ENCODE results near the gene FAM83C.
A peak's percentile ranks its signal among the peaks of the same experiment; 100 is the strongest.

The FAM83C gene

DNA sequence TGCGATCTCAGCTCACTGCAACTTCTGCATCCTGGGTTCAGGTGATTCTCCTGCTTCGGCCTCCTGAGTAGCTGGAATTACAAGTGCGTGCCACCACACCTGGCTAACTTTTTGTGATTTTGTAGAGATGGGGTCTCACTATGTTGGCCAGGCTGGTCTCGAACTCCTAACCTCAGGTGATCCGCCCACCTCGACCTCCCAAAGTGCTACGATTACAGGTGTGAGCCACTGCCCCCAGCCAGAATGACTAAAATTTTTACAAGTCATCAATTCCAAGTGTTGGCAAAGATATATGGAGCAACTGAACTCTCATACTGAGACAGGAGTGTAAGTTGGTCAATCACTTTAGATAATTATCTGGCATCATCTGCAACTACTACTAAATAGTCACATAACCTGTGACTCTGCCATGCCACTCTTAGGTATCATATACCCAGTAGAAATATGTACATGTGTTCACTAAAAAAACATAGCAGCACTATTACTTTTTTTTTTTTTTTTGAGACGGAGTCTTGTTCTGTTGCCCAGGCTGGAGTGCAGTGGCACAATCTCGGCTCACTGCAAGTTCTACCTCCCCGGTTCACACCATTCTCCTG lies 10.6 kb downstream of the FAM83C start:
- DNase-seq = no peak

DNA sequence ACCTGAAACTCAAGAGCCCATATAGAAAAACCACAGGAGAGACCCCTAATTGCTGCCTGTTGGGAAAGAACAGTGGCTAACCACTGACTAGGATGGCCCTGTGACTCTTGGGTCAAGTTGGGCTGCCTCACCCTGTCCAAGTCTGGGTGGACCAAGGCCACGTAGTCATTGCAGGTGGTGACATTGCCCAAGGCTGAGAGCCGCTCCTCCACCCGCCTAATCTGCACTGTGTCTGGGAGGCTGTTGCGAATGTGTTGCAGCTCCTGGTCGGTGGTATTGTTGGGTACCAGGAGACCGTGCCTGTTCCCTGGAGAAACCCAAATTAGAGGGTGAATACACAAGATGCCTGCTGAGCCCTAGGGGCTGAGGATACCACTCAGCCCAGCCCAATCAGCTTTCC lies 11.7 kb downstream of the FAM83C start:
- DNase-seq = no peak

DNA sequence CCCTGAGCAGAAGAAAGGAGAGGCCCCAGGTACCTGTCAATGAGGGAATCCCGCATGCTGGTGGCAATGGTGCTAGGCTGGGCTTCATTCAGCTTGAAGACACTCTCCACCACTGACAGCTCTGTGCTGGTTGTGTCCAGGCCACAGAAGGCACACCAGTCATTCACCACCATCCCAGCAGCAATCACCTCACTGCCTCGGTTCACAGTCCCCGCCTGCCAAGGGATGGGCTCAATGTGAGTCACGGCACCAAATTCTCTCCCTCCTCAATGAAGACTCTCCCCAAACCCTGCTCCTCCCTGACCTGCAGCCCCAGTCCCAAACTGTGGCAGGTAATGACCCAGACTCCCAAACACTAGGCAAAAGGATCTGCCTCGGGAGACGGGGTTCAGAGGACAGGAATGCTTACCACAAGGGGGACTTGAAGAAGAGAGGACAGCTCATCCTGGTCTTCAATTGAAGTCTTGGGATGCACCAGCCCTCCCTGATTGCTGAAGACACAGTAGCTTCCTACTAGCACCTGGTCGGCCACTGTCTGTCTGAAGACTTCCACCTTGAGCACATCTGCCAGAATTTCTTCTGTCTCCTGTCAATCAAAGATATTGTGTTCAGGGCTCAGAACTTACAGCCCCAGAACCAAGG lies 12.6 kb downstream of the FAM83C start:
- DNase-seq = no peak

DNA sequence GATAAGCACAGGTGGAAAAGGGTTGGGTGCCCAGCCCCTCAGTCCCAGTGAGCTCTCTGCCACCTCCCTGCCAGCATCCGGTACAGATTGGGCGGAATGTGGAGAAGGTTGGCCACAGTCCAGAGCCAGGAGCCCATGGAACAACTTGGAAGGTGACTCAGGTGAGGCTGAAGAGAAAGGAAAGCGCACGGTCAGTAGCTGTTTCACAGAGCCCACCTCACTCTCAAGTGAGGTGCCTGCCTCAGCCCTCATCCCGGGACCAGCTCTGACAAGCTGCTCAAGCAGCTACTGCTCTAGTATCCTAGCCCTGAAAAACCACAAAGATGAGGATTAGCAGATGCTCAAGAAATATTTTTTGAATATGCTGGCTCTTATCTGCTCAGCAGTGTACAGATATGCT lies 13.2 kb downstream of the FAM83C start:
- no peak for DNase-seq

DNA sequence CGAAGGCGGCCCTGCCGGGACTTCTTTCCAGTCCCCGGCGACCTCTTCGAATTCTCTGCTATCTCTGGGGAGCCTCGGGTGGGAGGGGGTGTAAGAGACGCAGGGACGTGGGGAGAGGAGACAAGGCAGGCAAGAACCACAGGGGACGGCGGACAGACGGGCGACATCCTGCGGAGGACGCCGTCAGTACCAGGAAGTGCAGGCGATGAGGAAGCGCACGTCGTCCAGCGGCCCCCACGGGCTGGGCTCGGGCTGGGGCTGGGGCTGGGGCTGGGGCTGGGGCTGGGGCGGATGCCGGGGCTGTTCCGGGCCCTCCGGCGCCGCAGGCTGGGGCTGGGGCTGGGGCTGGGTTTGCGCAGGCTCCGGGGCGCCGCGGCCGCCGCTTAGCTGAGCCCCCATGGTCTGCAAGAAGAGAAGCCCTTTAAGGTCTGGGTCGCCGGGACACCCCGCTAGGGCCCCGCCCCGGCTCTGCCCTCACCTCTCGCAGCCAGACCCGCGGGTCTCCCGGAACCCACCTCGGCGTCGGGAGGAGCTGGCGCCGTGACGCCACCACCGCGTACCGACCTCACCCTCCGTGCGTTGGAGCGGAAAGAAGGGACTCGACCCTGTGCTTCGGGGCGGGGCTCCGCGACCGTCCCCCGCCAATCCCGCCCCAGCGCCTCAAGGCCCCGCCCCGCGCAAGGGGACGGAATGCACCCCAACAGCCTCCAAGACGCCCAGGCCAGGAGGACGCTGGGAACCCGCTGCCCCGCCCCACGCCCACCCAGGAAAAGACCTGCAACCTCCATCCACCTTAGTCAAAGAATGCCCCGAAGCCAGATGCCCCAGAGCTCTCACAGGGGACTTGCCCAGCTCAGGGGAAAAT lies 14.5 kb downstream of the FAM83C start, which contains the start of gene MMP24OS:
Gene MMP24OS, minus strand, starts transcription at position 592 of the 865 bp plus-strand sequence. Its CDS starts 193 bp downstream, at position 399.
- peak; percentile 85 for DNase-seq

DNA sequence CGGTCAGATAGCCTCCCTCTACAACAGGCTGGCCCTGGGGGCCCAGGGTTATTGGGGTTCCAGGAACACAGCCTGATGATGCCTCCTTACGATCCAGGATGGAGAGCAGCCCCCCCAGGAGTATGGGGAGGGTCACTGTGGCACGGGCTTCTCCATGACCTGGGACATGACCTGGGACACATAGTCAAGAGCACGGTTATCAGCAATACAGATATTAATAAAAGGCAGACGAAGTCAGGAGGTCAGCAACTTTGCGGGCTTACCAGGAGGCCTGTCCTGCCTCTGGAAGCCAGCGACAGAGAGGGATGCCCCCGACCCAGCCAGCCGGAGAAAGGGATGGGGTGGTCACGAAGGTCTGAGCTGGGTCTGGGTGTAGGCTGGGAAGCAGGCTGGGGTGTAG lies 15.1 kb downstream of the FAM83C start:
- DNase-seq = no peak

DNA sequence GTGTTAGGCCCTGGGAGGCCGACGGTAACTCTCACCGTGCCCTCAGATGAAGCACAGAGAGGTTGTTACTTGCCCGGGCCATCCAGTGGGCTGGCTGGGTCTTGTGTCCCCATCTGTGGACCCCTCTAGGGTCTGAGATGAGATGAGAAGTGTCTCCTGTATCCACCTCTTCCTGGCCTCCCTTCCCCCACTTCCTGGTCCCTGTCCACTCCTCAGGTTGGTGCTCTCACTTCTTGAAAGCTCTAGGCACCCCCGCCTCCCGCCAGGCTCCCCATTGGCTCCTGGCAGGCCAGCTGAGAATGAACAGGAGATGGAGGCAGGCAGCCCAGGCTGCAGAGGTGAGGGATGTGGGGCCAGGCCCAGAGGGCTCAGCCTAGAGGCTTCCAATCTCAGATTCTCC lies 15.8 kb downstream of the FAM83C start:
- no peak for DNase-seq

DNA sequence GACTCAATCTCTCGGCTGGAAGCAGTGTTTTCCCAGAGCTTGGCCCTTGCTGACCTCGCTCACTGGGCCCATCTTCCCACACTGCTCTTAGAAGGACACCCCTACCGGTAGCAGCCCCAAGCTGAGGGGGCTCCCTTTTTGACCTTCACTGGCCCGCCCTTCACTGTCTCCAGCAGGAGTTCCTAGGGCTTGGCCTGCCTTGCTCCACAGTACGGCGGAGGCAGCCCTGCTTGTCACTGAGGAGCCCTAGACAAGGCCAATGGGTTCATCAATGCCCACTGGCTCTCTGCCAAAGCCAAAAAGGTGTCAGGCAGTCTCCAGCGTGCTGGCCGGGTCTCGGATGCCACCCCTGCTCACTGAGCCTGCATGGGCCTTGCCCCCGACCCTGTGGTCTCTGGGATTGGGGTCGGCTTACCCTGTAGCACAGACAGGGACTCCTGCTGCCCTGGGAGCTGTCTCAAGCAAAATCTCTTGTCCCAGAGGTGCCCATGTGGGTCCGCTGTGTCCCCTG lies 16.4 kb downstream of the FAM83C start:
- no peak for DNase-seq

DNA sequence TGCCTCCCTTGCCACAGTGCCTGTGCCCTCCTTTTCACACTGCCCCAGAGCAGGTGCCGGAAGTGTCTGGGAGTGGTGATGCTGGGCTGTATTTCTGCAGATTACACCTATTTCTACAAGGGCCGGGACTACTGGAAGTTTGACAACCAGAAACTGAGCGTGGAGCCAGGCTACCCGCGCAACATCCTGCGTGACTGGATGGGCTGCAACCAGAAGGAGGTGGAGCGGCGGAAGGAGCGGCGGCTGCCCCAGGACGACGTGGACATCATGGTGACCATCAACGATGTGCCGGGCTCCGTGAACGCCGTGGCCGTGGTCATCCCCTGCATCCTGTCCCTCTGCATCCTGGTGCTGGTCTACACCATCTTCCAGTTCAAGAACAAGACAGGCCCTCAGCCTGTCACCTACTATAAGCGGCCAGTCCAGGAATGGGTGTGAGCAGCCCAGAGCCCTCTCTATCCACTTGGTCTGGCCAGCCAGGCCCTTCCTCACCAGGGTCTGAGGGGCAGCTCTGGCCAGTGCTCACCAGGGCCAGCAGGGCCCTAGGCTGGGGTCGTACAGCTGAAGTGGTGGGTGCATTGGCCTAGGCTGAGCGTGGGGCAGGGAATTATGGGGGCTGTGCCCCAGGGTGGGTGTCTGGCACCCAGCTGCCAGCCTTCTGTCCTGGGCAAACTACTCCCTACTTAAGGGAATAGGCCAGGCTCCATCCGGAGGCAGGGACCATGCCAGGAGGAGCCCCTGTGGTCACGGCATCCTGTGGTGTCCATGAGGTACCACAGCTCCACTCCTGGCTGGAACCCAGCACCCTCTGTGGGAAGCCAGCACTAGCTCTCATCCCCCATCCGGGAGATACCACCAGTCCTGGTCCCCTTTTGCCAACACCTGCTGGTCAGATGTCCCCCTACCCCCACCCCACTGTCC lies 17.8 kb downstream of the FAM83C start:
- DNase-seq = no peak

DNA sequence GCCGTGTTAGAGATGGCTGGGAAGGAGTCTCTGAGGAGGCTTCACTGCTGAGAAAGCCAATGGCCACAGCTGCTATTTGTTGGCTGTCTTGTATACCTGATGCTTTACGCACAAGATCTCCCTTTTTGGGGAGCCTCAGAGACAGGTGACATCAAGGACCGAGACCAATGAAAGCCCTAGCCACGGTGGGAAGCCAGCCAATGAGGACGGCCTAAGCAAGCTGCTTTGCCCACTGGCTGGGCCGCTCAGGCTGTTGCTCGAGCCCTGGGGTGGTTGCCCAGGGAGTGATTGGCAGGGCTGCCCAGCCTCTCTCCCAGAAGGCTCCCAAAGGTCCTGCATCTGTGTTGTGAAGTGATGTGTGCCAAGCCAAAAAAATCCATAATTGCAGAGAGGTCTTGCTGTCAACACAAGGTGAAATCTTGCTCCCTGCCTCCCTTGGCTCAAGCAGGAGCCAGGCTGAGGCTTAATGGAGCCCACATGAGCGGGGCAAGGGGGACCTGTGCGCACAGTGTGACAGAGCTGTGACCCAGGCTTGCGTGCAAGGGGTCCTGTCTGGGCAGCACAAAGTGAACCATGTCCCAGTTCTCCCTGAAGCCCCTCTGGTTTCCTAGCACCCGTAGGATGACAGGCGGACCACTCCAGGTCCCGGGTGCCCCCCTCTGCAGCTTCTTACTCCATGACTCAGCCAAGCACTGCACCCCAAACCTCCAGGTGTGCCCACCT lies 18.6 kb downstream of the FAM83C start:
- DNase-seq = no peak

DNA sequence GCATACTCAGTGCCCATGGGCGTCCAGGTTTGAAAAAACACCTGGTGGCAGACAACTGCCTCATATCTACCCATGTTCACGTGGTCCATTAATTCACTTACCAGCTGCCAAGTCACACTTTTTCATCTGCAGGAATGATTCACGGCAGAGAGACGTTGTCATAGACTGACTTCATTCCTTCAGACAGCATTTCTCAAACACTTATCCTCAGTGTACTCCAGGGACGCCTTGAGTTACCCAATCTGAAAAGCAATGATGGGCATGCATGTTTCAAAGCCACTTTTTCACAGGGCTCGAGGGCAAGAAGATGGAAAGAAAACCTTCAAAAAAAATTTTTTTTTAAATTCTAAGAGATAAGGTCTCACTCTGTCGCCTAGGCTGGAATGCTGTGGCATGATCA lies 20.3 kb downstream of the FAM83C start:
- no peak for DNase-seq

DNA sequence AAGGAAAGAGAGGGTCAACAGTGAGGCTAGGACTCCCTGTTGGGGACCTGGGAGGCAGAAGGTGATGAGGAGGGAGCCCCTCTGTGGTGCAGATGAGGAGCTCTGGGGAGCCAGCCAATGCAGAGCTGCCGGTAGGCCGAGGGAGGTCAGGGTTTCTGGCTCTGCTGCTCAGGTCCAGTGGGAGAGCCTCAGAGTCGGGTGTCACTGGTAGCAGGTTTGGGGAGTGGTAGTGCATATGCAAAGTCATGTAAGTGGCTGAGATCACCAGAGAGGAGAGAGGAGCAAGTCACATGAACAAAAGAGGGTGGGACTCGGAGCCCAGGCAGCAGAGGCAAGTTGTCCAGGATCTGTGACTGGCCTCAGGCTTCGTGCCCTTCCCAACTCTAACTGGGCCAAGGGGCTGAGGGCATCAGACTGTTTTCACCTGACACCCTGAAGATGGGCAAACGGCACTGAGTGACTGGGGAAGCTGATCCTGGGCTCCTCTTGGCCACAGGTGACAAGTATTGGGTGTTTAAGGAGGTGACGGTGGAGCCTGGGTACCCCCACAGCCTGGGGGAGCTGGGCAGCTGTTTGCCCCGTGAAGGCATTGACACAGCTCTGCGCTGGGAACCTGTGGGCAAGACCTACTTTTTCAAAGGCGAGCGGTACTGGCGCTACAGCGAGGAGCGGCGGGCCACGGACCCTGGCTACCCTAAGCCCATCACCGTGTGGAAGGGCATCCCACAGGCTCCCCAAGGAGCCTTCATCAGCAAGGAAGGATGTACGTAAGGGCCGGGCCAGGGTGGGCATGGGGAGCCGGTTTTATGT lies 20.9 kb downstream of the FAM83C start:
- no peak for DNase-seq

DNA sequence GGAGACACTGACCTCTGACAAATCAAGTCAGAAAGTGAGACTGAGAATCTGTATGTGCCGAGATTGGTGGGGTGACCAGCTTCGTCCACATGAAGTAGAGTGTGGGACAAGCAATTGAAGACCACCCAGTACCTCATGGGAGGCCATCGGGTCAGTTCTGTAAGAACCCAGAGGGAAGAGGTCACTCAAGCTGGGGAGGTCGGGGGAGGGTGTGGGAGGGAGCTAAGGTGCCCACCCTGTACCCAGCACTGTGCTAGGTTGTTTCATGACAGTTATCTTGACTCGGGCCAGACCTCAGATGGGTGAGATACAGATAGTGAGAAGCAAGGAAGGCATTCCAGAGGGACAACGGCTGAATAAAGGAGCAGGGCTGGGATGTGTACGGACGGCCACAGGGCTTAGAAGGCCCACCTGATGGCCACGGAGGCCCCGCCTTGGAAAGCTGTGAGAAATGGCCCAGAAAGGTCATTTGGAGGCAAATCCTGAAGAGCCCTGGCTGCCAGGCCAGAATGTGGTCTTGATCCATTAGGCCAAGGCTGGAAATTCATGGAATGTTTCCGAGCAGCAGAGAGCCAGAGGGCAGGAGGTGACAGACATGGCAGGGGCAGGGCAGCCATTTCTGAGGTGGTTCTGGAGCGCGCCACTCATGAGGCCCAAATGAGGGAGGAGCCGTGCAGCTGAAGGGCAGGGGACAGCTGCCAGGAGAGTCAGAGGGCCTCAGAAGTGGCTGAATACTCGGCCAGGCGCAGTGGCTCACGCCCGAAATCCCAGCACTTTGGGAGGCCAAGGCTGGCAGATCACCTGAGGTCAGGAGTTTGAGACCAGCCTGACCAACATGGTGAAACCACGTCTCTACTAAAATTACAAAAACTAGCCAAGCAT lies 22.0 kb downstream of the FAM83C start:
- no peak for DNase-seq

DNA sequence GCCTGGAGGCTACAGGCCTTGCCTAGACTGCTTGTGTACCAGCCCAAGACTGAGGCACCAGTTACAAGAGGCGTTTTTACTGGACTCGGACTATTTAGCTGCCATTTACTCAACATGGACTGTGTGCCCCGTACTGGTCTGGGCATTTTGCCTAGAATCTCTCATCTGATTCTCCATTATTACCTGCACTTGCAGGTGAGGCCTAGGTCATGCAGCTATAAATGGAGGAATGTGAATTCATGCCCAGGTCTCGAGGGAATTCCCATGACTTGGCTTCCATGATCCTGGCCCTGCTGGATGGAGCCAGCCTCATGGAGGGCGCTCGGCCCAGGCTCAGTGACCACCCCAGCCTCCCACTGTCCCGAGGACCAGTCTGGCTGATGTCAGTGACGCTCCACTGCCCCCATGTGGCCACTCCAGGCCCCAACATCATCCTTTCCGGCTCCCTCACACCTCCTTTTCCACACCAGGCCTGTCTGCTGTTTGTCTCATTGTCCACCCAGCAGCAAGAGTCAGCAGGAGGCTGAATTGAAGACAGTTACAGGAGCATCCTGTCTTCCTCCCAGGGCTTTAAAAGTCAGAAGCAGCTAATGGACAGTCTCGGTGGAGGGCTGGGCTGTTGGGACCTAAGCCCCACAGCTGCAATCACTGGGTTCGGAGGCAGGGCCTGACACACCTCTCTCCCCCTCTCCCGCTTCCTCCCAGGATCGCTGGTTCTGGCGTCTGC lies 23.0 kb downstream of the FAM83C start:
- peak; percentile 39 for DNase-seq

DNA sequence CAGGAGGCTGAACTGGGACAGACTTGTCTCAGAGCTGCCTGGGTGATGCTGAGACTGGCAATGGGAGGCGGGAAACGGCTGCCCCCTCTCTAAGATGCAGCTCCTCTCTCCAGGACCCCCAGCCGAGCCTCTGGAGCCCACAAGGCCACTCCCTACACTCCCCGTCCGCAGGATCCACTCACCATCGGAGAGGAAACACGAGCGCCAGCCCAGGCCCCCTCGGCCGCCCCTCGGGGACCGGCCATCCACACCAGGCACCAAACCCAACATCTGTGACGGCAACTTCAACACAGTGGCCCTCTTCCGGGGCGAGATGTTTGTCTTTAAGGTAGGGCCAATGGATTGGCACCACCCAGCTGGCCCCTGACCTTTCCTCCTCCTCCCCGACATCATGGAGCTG lies 25.1 kb downstream of the FAM83C start:
- DNase-seq = no peak

DNA sequence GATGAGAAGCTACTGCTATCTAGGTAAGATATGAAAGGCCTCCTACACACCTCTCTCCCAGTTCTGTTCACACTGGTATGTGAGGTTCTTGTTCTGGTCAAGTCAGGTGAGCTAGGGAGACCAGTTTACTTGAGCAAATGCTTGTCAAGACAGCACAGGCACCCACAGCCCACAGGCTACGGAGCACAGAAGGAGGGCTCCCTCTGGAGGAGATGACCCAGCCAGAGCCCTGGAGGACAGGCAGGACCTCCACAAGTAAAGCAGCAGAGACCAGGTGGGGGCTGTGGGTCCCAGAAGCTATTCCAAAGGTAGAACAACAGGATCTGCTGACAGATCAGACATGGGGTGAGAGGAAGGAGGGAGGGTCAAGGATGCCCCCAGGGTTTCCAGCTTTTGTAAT lies 27.5 kb downstream of the FAM83C start:
- no peak for DNase-seq

DNA sequence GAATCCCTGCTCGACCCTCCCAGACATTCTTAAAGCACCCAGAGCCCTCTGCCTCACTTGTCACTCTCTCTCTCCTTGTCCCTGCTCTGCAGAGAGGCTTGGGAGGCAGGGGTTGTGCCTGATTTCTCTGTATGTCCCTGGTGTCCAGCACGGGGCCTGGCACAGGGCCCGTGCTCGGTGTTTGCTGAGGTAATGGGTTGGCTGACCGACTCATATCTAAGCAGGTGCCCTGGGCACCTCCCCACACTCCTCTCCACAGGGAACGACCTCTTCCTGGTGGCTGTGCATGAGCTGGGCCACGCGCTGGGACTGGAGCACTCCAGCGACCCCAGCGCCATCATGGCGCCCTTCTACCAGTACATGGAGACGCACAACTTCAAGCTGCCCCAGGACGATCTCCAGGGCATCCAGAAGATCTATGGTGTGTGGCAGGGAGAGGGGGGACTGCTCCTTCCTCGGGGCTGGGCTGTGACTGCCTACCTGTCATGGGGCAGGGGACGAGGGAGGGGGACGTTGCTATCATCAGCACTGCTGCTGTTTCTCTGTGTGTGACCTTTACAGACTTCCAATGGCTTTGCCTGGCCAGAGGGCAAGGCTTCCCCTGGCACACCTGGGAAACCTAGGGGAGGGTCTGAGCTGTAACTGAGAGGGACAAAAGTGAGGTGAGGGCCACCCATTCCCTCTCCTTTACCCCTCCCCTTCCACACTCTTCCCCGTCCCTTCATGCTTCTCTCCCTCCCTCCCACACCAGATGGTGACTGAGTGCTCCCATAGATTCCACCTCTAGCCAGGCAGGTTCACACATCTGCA lies 28.5 kb downstream of the FAM83C start:
- DNase-seq = no peak

Data from stimulated activated CD4-positive, alpha-beta T cell treated with anti-CD3 and anti-CD28 coated beads, Interleukin-12 subunit alpha, Interleukin-12 subunit beta, amount 100 ng/mL, for 4 hours (primary cell).